K562 (cell line): ENCODE results near the gene ASCC3.

Source experiments
- MAFF ChIP-seq: IDR thresholded peaks from 2 replicates; pipeline ENCODE4 v1.6.1; 2012; ENCODE audit warnings: low read length, improper control_type of control experiment
- MEF2D ChIP-seq: conservative IDR thresholded peaks from 2 replicates; pipeline ENCODE4 v1.6.1; 2016; ENCODE audit warnings: low read depth, missing genetic modification characterization, missing compliant biosample characterization
- ZNF324 ChIP-seq: fragments of 250-450 bp; sonication (Bioruptor Pico); IDR thresholded peaks from 2 replicates; pipeline ENCODE4 v1.4.0; 2020; ENCODE audit warnings: mild to moderate bottlenecking
- TF ChIP-seq, protein P1 (sequence below): sonication (generic); formaldehyde crosslinking; IDR thresholded peaks from 2 replicates; pipeline ENCODE4 v1.8.1; 2023; ENCODE audit warnings: mild to moderate bottlenecking, missing genetic modification reagents

- TF ChIP-seq ZNF324 (CRISPR knock-in tag) (no peak), MEF2D (tag) (no peak), MAFF (no peak)
- TF ChIP-seq, protein P1, sequence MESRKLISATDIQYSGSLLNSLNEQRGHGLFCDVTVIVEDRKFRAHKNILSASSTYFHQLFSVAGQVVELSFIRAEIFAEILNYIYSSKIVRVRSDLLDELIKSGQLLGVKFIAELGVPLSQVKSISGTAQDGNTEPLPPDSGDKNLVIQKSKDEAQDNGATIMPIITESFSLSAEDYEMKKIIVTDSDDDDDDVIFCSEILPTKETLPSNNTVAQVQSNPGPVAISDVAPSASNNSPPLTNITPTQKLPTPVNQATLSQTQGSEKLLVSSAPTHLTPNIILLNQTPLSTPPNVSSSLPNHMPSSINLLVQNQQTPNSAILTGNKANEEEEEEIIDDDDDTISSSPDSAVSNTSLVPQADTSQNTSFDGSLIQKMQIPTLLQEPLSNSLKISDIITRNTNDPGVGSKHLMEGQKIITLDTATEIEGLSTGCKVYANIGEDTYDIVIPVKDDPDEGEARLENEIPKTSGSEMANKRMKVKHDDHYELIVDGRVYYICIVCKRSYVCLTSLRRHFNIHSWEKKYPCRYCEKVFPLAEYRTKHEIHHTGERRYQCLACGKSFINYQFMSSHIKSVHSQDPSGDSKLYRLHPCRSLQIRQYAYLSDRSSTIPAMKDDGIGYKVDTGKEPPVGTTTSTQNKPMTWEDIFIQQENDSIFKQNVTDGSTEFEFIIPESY (CRISPR knock-in tag) = no peak
Observed at GRCh38 chr6:100468016-100468622, 413.0 kb downstream of the ASCC3 start.
